WERI-Rb-1 (cell line): ENCODE results near the gene FNBP1.

Experiments
- DNase-seq: peaks from one replicate; pipeline ENCODE4 v3.0.0-alpha.2; 2020
- H3K27ac ChIP-seq: fragments of 250-450 bp; sonication (Bioruptor Pico); 2 replicates; pipeline ENCODE4 v1.5.1; 2020; ENCODE audit warnings: mild to moderate bottlenecking, moderate library complexity
- H3K27me3 ChIP-seq: fragments of 250-450 bp; sonication (Bioruptor Pico); 2 replicates; pipeline ENCODE4 v1.5.1; 2021; ENCODE audit warnings: mild to moderate bottlenecking, low read depth, moderate library complexity; ENCODE audit not compliant: insufficient read depth, severe bottlenecking
- H3K36me3 ChIP-seq: fragments of 250-450 bp; sonication (Bioruptor Pico); 2 replicates; pipeline ENCODE4 v1.5.1; 2020; ENCODE audit warnings: mild to moderate bottlenecking, moderate library complexity
- H3K4me3 ChIP-seq: 2 replicates; pipeline ENCODE4 v1.5.1; 2011; ENCODE audit warnings: low read depth, mild to moderate bottlenecking, control low read depth, low read length
- H3K9me3 ChIP-seq: fragments of 250-450 bp; sonication (Bioruptor Pico); 2 replicates; pipeline ENCODE4 v1.5.1; 2021; ENCODE audit warnings: mild to moderate bottlenecking, moderate library complexity; ENCODE audit not compliant: severe bottlenecking
- CTCF ChIP-seq: IDR thresholded peaks from 2 replicates; pipeline ENCODE4 v1.5.1; 2011; ENCODE audit warnings: low read depth, mild to moderate bottlenecking, control low read depth, inconsistent platforms, low read length

Gene FNBP1

GRCh38 chr9:129929496-129930125 lies 113.4 kb downstream of the FNBP1 start:
- H3K9me3 ChIP-seq, result no peaks in the 10 kb centered on the region
- H3K27ac ChIP-seq, result no peak overlapping the region
- DNase-seq, result no peak
- no peak for TF ChIP-seq CTCF
- H3K27me3 ChIP-seq, result no peaks in the 10 kb centered on the region
- peaks cover 28% of the 10 kb centered on the region for H3K36me3 ChIP-seq
- H3K4me3 ChIP-seq, result no peak overlapping the region

GRCh38 chr9:129923589-129923988 lies 119.4 kb downstream of the FNBP1 start:
- no peaks in the 10 kb centered on the region for H3K9me3 ChIP-seq
- H3K4me3 ChIP-seq, result no peak overlapping the region
- H3K27ac ChIP-seq, result no peak overlapping the region
- TF ChIP-seq CTCF, result no peak
- peaks cover 52% of the 10 kb centered on the region for H3K36me3 ChIP-seq
- no peaks in the 10 kb centered on the region for H3K27me3 ChIP-seq
- no peak for DNase-seq

- peaks cover 42% of the 10 kb centered on the region for H3K36me3 ChIP-seq
- no peak overlapping the region for H3K4me3 ChIP-seq
- no peak for DNase-seq
- H3K27me3 ChIP-seq, result no peaks in the 10 kb centered on the region
- H3K27ac ChIP-seq, result no peak overlapping the region
- H3K9me3 ChIP-seq, result no peaks in the 10 kb centered on the region
- no peak for TF ChIP-seq CTCF
Measured at GRCh38 chr9:129921905-129922304, 121.1 kb downstream of the FNBP1 start.

- Histone ChIP-seq H3K4me3 (no peak overlapping the region), H3K36me3 (peaks cover 26% of the 10 kb centered on the region), H3K27me3 (no peaks in the 10 kb centered on the region), H3K27ac (no peak overlapping the region), H3K9me3 (no peaks in the 10 kb centered on the region)
- no peak for DNase-seq
- TF ChIP-seq CTCF, result no peak
Measured at GRCh38 chr9:129919841-129920240, 123.1 kb downstream of the FNBP1 start.

GRCh38 chr9:129919277-129919676 lies 123.7 kb downstream of the FNBP1 start:
- no peaks in the 10 kb centered on the region for H3K9me3 ChIP-seq
- H3K27me3 ChIP-seq, result no peaks in the 10 kb centered on the region
- no peak for TF ChIP-seq CTCF
- no peak overlapping the region for H3K4me3 ChIP-seq
- peaks cover 21% of the 10 kb centered on the region for H3K36me3 ChIP-seq
- DNase-seq, result no peak
- H3K27ac ChIP-seq, result no peak overlapping the region

GRCh38 chr9:129918296-129918950 lies 124.6 kb downstream of the FNBP1 start:
- TF ChIP-seq CTCF, result no peak
- H3K27ac ChIP-seq, result no peak overlapping the region
- no peaks in the 10 kb centered on the region for H3K27me3 ChIP-seq
- no peak for DNase-seq
- H3K36me3 ChIP-seq, result peaks cover 16% of the 10 kb centered on the region
- H3K4me3 ChIP-seq, result no peak overlapping the region
- H3K9me3 ChIP-seq, result no peaks in the 10 kb centered on the region
